ENCODE results near the gene AQP5.

AQP5 gene

GRCh38 chr12:49961111-49961922 is at the start of gene AQP5:
Gene AQP5 (plus strand): TSS chr12:49961872. CDS start chr12:49962018, 146 bp downstream.
- no peak for DNase-seq

- DNase-seq = no peak
Measured at GRCh38 chr12:49912345-49913255, 49.1 kb upstream of the AQP5 start.

- no peak for DNase-seq
Measured at GRCh38 chr12:49916129-49916919, 45.3 kb upstream of the AQP5 start.

DNA sequence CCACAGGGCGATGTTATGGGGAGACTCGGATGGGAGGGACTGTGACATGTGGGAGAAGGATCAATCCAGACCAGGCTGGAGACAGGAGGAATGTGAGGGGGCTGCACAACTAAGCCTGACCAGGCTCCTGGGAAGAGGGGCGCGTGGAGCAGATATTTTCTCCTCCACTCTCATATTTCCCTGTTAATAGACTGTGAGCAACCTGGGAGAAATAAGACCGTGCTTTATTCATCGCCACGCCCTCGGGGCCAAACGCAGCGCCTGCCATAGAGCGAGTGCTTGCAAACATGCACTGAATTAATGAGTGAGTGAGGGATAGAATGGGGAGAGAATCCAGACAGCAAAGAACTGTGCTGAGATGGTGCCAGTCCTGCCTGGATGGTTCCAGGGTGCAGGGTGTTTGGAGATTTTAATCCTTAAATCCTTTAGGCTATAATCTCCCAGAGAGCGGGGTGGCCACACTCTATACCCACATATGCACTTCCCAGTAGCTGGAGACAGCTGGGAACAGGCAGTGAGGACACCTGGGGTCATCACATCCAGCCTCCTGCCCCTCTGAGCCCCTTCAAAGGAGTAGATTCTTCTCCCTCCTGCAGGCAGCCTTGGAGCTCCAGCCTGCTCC is 44.4 kb upstream of the AQP5 start:
- DNase-seq = no peak

- no peak for DNase-seq
Measured at GRCh38 chr12:49917788-49918173, 43.9 kb upstream of the AQP5 start.

DNA sequence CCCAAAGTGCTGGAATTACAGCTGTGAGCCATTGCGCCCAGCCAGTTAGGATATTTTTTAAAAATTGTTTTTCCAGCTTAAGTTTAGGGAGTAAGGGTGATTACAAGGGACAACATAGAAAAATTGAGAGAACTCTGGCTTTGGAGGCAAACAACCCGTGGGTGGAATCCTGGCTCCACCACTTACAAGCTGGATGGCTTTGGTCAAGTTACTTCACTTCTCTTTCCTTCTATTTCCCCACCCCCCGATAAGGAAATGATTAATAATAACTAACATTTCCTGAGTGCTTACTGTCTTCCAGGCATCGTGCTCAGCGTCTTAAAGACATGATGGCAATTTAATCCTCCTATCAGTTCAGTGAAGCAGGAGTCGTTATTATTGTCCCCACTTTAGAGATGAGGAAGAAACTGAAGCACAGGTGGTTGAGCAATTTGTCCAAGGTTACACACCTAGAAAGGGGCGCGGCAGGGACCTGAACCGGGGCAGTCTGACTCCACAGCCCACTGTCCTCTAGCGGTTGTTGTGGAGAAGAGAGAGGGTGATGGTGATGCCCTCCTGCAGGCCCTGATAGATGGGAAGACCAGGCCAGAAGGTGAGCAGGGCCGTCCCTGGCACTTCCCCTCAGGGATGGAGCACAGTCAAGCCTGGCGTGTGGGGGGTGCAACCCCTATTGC is 41.3 kb upstream of the AQP5 start:
- no peak for DNase-seq

- no peak for DNase-seq
Measured at GRCh38 chr12:49920915-49921286, 40.8 kb upstream of the AQP5 start.

- no peak for DNase-seq
Measured at GRCh38 chr12:49921299-49921698, 40.4 kb upstream of the AQP5 start.

- no peak for DNase-seq
Measured at GRCh38 chr12:49921936-49922335, 39.7 kb upstream of the AQP5 start.

DNA sequence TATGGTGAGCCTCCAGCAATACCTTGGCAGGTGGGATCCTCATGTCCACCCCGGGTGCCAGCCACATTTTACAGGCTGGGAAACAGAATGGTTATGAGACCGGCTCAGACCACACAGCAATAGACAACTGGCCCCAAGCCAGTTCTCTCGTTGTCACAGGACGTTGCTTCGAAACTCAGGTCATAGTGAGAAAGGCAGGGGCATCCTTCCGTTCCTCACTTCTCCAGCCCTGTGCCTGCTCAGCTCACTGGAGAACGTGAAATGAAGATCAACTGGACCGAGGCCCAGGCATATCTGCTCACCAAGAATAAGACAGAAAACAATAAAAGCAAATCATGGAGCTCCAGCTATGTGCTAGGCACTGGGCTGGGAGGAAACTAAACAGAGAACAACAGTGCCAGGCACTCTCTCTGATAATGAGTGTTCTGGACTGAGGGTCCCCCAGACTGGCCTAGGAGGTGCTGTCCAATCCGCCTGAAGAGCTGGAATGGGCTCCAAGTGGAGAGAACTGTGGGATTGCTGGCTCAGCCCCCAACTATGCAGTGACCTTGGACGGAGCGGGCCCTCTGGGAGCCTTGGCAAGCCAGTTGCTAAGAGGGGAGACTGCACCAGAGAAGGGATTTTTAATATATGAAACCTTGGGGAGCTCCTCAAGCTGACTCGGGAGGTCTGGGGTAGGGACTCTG is 39.2 kb upstream of the AQP5 start:
- DNase-seq = no peak

GRCh38 chr12:49923035-49923644 is 38.5 kb upstream of the AQP5 start:
- no peak for DNase-seq

DNA sequence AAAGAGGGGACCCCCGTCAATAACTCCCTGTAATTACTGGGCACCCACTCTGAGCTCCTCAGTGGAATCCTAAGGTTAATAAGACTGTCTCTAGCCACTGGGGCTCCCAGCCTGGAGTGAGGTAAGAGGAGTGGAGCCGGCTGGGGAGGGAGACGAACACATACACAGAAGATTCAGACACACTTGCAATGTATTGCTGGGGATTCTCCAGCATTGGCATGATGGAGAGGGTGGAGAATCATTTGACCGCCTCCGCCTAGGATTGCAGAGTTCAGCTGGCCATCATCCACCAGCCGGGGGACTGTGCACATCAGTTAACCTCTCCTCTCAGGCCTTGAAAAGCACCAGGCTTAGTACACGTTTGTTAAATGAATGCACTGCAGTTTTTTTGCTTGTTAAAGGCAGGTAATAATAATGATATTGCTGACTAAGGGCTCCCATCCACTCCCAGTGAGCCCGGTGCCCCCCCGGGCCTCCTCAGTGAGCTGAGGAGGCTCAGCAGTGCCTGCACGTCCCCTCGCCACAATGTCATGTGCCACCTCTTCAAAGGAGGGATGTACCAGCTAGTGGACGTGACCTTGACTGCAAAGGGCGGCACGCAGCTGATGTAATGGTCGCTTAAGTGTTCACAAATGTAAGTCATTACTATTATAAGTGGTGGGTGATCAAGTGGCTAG is 37.7 kb upstream of the AQP5 start:
- no peak for DNase-seq

GRCh38 chr12:49924628-49925246 is 36.9 kb upstream of the AQP5 start:
- DNase-seq = no peak

GRCh38 chr12:49925433-49926204 is 36.1 kb upstream of the AQP5 start:
- DNase-seq = no peak

DNA sequence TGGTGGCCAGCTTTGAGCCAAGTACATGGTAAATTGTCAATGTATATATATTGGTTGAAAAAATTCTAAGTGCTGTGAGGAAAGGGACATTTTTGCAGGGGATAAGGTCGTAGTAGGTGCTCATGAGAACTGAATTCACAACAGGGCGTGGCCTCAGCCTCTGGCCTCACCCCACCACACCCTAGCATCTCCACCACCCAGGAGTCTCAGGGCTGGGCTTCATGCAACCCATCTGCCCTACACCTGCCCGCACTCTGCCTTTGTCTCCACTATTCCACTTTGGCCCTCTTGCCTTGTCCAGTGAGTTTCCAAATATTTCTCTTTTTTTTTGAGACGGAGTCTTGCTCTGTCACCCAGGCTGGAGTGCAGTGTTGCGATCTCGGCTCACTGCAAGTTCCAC is 33.2 kb upstream of the AQP5 start:
- DNase-seq = no peak

DNA sequence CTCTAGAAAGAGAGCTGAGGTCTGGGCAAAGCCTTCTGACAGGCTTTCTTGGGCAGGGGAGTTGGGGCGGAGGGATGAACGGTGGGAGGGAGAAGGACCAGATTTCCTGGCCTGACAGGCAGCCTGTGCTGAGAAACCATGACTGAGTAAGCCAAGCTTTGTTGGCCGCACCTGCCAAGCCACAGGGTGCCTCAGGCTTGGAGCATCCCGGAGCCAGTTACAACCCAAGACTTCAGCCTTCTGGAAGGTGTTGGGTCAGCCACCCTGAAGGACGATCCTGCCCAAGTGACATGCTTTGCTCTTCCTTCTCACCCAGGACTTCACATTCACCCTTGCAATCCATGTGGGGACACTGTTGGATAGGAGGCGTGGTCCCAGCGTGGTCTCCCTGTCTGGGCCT is 32.1 kb upstream of the AQP5 start:
- DNase-seq = no peak

GRCh38 chr12:49930515-49931288 is 31.0 kb upstream of the AQP5 start:
- no peak for DNase-seq

GRCh38 chr12:49932023-49932422 is 29.6 kb upstream of the AQP5 start:
- no peak for DNase-seq
